Measurements from ENCODE around the gene CHSY1.

- TF ChIP-seq CTCF (IDR thresholded peaks at IDR 0.05) (no peak), POLR2A (IDR thresholded peaks at IDR 0.05) (no peak)
Measured at GRCh38 chr15:101246391-101246790, 5.5 kb downstream of the CHSY1 start.

Measured in heart left ventricle (tissue), 13 donors.